Mucosa of descending colon (tissue), 3 donors: Measurements from ENCODE around the gene UGP2. TPM values are rescaled to one million over a fixed set of nuclear protein-coding genes. Genes with fewer than 3 reads are reported as not detected.

ENCODE experiments used
- ATAC-seq: fragments of 200-7000 bp; cut with Tn5 transposase; one replicate; pipeline ENCODE4 v1.9.1; 2020; ENCODE audit warnings: mild to moderate bottlenecking, moderate library complexity
- DNase-seq, 3 donors: peaks; one replicate each; pipeline ENCODE4 v3.0.0-alpha.2; 2020
- H3K36me3 ChIP-seq: fragments of 200-600 bp; one replicate; pipeline ENCODE4 v1.8.0; 2021; ENCODE audit warnings: low read depth, mild to moderate bottlenecking
- H3K4me1 ChIP-seq: fragments of 200-600 bp; one replicate; pipeline ENCODE4 v1.8.0; 2021; ENCODE audit warnings: low read depth, mild to moderate bottlenecking
- H3K4me3 ChIP-seq: fragments of 200-600 bp; one replicate; pipeline ENCODE4 v1.8.0; 2021; ENCODE audit warnings: mild to moderate bottlenecking
- H3K9me3 ChIP-seq: fragments of 200-600 bp; one replicate; pipeline ENCODE4 v1.8.0; 2021; ENCODE audit warnings: mild to moderate bottlenecking
- CTCF ChIP-seq: fragments of 200-600 bp; IDR thresholded peaks from one replicate; pipeline ENCODE4 v1.8.0; 2022; ENCODE audit warnings: antibody characterized with exemption, mild to moderate bottlenecking
- intact Hi-C, 2 donors: fragments of 100-400 bp; cut with DNase I in 1 of 2; cut with micrococcal nuclease in 1 of 2; formaldehyde crosslinking; loops; one replicate each; pipeline versions ENCODE4 v1.11.0 to v1.11.1; 2022; cut with DNase I, micrococcal nuclease
- total RNA-seq, 3 donors: library from RNA; stranded (reverse); fragmentation: NEBNext Ultra II Directional in 2 of 3; extraction: Animal tissue kit (Norgen Biotek cat#: 25700) in 2 of 3; gene quantifications; one replicate each; pipeline versions ENCODE4 v1.2.1 to v1.2.4, GENCODE V29; 2021 to 2023
- donor health status: DM: no; HTN: no; CAD: no; lungs with moderate emphysema.
- donor health status: DM: no; HTN: no; CAD: no.
- donor health status: DM: no; HTN: yes; CAD: no.

UGP2 gene
- total RNA-seq, 3 donors from 2014 or later: 408 to 683 (median 538) TPM

DNA sequence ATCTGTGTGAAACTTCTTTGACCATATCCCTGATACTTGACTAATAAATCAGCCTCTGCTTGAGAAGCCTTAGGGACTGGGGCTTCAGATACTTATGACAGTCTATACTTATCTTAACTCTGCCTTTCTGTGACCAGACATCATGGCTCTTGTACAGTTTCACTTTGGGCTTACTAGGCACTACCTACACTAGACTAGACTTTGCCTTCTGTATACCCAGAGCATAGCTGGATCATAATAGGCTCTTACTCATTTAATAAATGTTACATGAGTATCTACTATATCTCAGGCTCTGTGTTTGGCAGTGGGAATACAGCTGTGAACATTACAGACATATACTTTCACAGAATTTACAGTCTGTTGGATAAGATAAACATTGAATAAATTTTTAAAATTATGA is 9.0 kb downstream of the UGP2 start:
- TF ChIP-seq CTCF: no peak
- DNase-seq (no peak), ATAC-seq (peak; percentile 76)
- Histone ChIP-seq H3K36me3 (no peaks in the 10 kb centered on the region), H3K9me3 (no peaks in the 10 kb centered on the region), H3K4me1 (peaks cover 47% of the 10 kb centered on the region), H3K4me3 (no peak overlapping the region)
- intact Hi-C loops: loop anchor here in 1 of 2 donors (10.0 kb wide), 1 partner anchor 156 kb away; no protein-coding TSS in a partner anchor

DNA sequence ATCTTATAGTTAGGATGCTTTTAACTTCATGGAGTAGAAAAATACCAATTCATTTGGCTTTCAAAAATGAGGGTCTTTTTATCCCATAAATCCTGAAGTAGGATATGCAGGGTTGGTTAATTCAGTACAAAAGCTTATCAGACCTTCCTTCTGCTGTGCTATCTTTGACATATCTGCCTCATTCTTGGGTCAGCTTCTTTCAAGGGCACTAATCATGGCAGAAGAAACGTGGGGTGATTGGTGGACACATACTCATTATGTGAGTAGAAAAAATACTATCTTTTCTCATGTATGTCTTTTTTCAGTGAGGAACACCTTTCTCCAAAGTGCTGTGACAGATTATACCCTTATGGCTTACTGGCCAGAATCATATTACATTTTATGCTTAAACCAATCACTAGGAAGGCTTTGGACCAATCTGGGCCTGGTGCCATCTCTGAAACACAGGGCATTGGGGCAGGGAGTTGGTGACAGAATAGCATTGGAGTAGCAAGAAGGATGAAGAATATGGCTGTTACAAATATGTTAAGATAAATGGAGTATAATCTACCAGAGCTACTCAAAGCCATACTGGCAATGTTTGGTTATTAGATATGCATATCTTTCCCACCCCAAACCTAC is 10.1 kb downstream of the UGP2 start:
- DNase-seq: no peak
- TF ChIP-seq CTCF: no peak

GRCh38 chr2:63853527-63854310 is 12.0 kb downstream of the UGP2 start:
- Histone ChIP-seq H3K36me3 (no peaks in the 10 kb centered on the region), H3K4me1 (peaks cover 44% of the 10 kb centered on the region), H3K9me3 (no peaks in the 10 kb centered on the region), H3K4me3 (no peak overlapping the region)
- peak in 1 of 3 donors; percentile 37 for DNase-seq
- peak; percentile 90 for ATAC-seq
- intact Hi-C loops: loop anchor here in 1 of 2 donors (10.0 kb wide), 1 partner anchor 159 kb away; no protein-coding TSS in a partner anchor
- no peak for TF ChIP-seq CTCF

More for the DNA sequence above, 10.1 kb downstream of the UGP2 start:
- Histone ChIP-seq H3K4me1 (peaks cover 45% of the 10 kb centered on the region), H3K4me3 (no peak overlapping the region), H3K36me3 (no peaks in the 10 kb centered on the region), H3K9me3 (no peaks in the 10 kb centered on the region)
- intact Hi-C loops: loop anchor here in 1 of 2 donors (10.0 kb wide), 1 partner anchor 157 kb away; no protein-coding TSS in a partner anchor
- no peak for ATAC-seq

DNA sequence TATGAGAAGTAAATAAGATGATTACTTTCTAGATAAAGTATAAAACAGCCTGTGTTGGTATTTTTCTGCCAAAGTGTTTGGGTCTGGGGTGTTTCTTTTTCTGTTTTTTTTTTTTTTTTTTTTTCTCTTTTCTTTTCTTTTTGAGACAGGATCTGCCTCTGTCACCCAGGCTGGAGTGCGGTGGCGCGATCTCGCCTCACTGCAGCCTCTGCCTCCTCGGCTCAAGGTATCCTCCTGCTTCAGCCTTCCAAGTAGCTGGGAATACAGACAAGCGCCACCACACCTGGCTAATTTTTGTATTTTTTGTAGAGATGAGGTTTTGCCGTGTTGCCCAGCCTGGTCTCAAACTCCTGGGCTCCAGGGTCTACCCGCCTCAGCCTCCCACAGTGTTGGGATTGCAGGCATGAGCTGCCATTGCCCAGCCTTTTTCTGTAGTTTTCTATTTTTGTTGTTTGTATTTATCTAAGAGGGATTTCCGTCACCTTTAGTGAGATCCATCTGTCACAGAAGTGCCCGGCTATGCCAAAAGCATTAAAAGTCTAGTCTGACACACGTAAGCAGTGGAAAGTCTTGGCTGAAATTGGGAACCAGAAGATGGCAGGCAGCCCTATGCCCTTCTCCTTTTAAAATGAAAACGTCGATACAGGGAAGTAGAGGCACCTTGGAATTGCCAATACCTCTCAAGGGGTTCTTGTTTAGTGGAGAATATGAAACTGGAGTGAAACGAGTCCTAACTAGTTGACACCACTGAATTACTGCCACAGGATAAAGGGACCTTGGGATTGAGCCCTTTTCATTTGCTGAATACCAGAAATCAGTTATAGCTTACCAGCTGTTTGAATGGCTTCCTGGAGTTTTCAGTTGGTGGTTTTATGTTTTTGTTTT is 14.0 kb downstream of the UGP2 start:
- ATAC-seq: no peak
- Histone ChIP-seq H3K4me1 (peaks cover 26% of the 10 kb centered on the region), H3K36me3 (no peaks in the 10 kb centered on the region), H3K4me3 (no peak overlapping the region), H3K9me3 (no peaks in the 10 kb centered on the region)
- intact Hi-C loops: loop anchor here in 1 of 2 donors (10.0 kb wide), 1 partner anchor 161 kb away; no protein-coding TSS in a partner anchor
- no peak for DNase-seq
- no peak for TF ChIP-seq CTCF

GRCh38 chr2:63856303-63856603 is 14.6 kb downstream of the UGP2 start:
- intact Hi-C loops: loop anchor here in 1 of 2 donors (10.0 kb wide), 1 partner anchor 161 kb away; no protein-coding TSS in a partner anchor
- ATAC-seq (peak; percentile 30), DNase-seq (no peak)
- Histone ChIP-seq H3K4me1 (peaks cover 23% of the 10 kb centered on the region), H3K9me3 (no peaks in the 10 kb centered on the region), H3K4me3 (no peak overlapping the region), H3K36me3 (no peaks in the 10 kb centered on the region)
- TF ChIP-seq CTCF: no peak
